ENCODE results near the gene ZNF398. TPM values are rescaled to one million over a fixed set of nuclear protein-coding genes. Genes with fewer than 3 reads are reported as not detected.

Gene ZNF398
- total and polyA plus RNA-seq, 10 of the 15 experiments (the other 5 are each of a cell fraction or from before 2014, with no cell fraction given): 2.3 to 15.3 (median 10.0) TPM

DNA sequence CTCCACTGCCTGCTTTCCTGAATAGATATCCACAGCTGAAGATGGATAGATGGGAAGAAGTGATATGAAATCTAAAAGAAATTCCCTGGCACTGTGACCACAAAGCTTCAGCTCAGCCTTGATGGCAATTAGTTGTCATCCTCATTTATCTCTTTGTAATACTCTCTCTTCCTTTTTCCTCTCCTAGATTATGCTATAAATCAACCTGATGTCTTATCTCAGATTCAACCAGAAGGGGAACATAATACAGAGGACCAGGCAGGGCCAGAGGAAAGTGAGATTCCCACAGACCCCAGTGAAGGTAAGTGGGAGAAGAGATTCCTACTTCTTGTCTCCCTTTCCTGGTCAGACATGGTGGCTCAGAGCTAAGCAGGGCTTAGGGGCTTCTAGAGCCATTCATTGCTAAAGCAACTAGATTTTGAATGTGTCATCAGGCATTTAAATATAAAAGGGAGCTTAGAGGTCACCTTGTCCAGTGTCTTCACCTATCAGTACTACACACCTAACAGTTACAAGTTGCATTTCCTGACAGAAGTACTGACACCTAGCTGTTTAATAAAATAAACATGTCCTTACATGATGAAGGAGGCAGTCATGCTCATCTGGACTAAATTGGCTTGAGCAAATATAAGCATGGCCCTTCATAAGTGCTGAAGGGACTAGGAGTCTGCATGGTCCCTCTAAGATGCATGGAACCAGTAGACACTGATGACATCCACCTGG, 19.5 kb downstream of the ZNF398 start:
- in situ Hi-C loops (cut with MboI): no loop called here
- Histone ChIP-seq H4K20me1 (ENCODE audit: control insufficient read depth, insufficient read depth) (no peaks in the 10 kb centered on the region), H3K79me2 (ENCODE audit: control insufficient read depth, insufficient read depth, low read length) (no peaks in the 10 kb centered on the region), H3K4me3 (no peak overlapping the region), H3K9me3 (replicated peaks; ENCODE audit: control insufficient read depth, insufficient read depth, low read length) (no peaks in the 10 kb centered on the region), H3K9ac (ENCODE audit: control insufficient read depth, insufficient read depth, low read length) (no peak overlapping the region), H3K4me1 (ENCODE audit: control insufficient read depth, insufficient read depth, low read length) (no peaks in the 10 kb centered on the region; the same call in 1 of the 2 replicates), H3K36me3 (ENCODE audit: control insufficient read depth in 2 of 2, insufficient read depth in 2 of 2, low read length in 1 of 2) (peaks cover 12 to 32% of the 10 kb centered on the region in 2 experiments), H2AFZ (ENCODE audit: control insufficient read depth, low read depth, low read length) (no peak overlapping the region), H3K4me2 (ENCODE audit: control insufficient read depth, insufficient read depth) (no peak overlapping the region), H3K27me3 (replicated peaks in 1 of 2; ENCODE audit: control insufficient read depth in 2 of 2, insufficient read depth in 2 of 2, low read length in 1 of 2) (no peaks in the 10 kb centered on the region), H3K27ac (ENCODE audit: control insufficient read depth, insufficient read depth) (no peak overlapping the region)
- no peak for TF ChIP-seq IRF4 (IDR thresholded peaks at IDR 0.05; ENCODE audit: low read depth, low read length)
- TF ChIP-seq E2F4 (IDR thresholded peaks at IDR 0.05; ENCODE audit: low read depth, low read length): no peak
- TF ChIP-seq CBX3 (IDR thresholded peaks at IDR 0.05; ENCODE audit: borderline replicate concordance, low read depth): no peak
- no peak for TF ChIP-seq USF2 (IDR thresholded peaks at IDR 0.05; ENCODE audit: borderline replicate concordance, low read depth, low read length)
- no peak for TF ChIP-seq SMAD5 (IDR thresholded peaks at IDR 0.05; ENCODE audit: low read depth)
- TF ChIP-seq ZNF217 (IDR thresholded peaks at IDR 0.05): no peak
- no peak for TF ChIP-seq RCOR1 (conservative IDR thresholded peaks at IDR 0.05; ENCODE audit: low read depth, low read length)
- no peak for TF ChIP-seq CHD4 (IDR thresholded peaks at IDR 0.05)
- ChIA-PET SMC1A (ENCODE audit: uncharacterized antibody, unreplicated experiment) (no interaction called here), CTCF (interaction anchor here (0.5 to 0.8 kb wide), 2 partner anchors 29 to 313 kb away, joined by 3 read pairs; partner anchors contain the start of gene ZNF282), POLR2A (interaction anchor here (0.5 kb wide), 2 partner anchors 9 to 91 kb away, joined by 3 read pairs; no protein-coding TSS in a partner anchor), RAD21 (ENCODE audit: unreplicated experiment) (no interaction called here)
- no TSS peak for BruUV-seq (replicated peaks)
- intact Hi-C loops (cut with micrococcal nuclease; ENCODE audit: unreplicated experiment): no loop called here
- DNase-seq (ENCODE audit: low read depth, low spot score): no peak
- FAIRE-seq: peak; percentile 59
- ATAC-seq: no peak
